Myometrial cell (primary cell): Measurements from ENCODE around the gene PPOX. TPM values are rescaled to one million over a fixed set of nuclear protein-coding genes. Genes with fewer than 3 reads are reported as not detected.

Experiments used
- total RNA-seq: library from RNA; depleted of rRNA; stranded (reverse); fragments of >200 nt; gene quantifications from 2 replicates; pipeline ENCODE4 v1.2.3, GENCODE V29; 2015

Gene PPOX
- 12.4 and 32.0 TPM in 2 replicates for total RNA-seq

DNA sequence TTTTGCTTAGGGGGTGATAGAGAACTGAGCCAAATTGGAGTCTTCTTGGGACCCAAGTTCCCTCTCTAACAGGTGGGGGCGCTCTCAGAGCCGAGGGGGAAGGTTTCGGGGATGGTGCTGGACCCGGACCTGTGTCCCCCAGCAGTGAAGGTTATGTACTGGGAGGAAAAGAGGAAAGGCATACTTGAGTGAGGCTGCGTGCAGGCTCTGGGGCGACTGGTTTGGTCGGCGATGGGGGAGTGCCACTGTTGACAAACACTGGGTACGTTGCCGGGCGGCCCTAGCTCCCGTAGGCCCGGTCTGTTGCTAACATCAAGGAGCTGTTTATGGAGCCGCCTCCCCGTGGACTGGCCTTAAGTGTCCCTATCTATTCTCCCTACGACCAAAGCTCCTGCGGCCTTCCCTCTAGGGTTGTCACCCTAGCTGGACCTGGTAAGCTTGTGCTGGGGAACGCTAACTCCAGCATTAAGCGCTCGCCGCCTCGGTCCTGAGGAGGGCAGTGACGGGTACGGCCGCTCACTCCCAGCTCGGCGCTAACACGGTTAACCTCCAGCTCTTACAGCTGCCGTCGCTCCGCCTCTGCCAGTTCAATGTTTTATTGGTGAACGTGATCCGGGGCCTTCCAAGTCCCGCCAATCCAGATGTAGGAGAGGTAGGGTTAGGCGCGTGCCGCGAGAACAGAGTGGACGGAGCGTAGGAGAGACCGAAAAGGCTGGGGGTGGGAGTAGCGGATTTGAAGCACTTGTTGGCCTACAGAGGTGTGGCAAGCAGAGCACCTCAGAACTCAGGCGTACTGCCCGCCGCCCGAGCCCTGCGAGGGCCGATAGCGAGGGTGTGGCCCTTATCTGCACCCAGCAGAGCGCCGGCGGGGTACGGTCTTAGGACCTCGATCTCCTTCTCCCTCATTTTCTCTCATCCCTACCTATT, at the start of gene PPOX:
TSS of gene PPOX (plus strand) at position 685 of the 927 bp plus-strand sequence. CDS start 422 bp downstream, outside the sequence.

DNA sequence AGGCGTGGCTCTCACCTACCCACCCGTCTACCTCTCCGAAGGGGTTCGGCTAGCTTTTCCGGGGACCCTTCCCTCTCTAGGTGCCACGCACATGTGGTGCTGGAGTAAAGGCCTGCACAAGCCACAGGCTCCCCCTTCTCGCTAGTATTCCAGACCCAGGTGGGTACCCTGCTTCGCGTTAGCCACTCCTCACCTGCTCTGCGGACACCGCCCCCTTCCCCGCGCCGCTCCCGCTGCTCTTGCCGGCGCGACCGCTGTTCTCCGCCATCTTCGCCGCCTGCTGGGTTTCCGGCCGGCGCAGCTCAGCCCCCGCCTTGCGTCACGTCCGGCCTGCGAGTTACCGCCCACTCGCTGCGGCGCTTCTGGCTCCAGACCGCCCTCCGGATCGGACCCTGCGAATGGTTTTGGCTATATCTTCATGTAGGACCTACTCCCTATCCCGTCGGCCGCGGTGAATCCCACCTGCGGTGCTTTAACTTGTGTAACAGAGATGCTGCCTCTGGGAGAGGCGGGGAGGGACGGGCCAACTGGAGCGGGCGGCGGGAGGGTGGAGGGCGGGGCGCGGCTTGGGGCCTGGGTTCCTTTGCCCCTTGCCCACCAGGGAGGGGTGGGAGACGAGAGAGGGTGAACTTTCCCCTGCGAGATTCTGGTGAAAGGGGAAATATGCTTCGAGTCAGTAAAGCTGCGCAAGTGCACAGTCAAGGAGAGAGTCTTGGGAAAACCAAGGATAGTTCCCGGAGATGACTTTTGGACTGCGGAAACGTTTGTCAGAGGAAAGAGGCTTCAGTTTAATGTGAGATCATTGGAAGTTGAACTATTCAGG, 48.3 kb upstream of the PPOX start, which contains the start of the genes NIT1 and PFDN2:
TSS of gene NIT1 (plus strand) at position 347 of the 823 bp plus-strand sequence. CDS start at position 419, 72 bp downstream.
TSS of gene PFDN2 (minus strand) at position 279 of the 823 bp plus-strand sequence. CDS start at position 268, 11 bp downstream.

DNA sequence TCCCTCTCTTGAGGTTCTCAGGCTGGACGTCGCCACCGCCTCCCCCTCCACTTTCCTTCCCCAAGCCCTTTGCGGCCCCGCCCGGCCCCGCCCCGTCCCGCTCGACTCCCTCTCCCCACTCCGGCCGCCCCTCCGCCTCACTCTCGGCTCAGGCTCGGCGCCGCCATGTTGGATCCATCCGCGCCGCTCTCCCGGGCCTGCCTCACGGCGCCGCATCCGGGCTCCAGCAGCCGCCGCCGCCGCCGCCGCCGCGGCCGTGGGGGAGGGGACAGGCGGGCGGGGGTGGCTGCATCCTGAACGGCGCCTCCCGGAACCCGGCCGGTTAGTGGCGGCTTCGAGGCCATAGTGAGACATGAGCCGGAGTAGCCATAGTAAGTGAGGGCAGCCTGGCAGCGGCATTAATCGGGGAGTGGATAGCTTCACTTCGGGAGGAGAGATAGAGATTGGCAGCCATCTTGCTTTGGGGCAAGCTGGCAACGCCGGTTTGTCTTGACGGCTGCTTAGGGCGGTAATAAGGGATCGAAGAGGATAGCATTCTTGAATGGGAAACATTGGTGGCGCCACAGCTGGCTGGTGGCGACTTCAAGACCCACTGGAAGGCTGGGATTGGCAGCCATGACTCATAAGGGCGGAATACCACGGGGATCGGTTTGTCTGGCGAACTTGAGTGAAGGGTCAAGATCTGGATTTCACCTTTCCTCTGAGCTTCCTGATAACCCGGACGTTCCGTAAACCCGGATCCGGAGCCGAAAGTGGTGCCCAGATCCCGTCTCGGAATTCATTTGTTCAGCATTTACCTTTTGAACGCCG, 33.6 kb upstream of the PPOX start, which contains the start of gene DEDD:
TSS of gene DEDD (minus strand) at position 258 of the 810 bp plus-strand sequence. CDS start 8,205 bp downstream, outside the sequence.

DNA sequence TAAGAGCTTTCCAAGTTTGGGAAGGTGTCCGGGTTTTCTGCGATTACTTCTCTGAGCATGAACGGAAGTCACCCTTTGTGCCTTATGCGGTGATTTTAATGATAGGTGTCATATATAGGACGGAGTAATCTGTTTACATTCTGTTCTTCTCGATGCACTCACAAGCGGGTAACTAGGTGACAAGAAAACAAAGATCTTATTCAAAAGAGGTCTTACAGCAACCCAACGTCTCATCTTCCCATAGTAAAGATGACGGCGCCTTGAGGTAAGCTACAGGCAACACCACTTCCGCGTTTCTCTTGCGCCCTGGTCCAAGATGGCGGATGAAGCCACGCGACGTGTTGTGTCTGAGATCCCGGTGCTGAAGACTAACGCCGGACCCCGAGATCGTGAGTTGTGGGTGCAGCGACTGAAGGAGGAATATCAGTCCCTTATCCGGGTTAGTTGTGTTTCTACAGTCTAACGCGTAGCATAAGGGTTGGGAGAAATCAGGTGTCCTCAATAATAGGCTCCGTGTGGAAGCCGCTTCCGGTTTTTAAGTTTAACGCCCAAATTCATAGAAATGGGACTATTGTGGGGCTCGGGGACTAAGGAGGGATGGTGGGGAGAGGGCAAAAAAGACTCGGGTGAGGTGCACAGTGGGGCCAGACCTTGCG, 12.4 kb upstream of the PPOX start, which contains the start of gene UFC1:
TSS of gene UFC1 (plus strand) at position 297 of the 656 bp plus-strand sequence. CDS start at position 317, 20 bp downstream.

DNA sequence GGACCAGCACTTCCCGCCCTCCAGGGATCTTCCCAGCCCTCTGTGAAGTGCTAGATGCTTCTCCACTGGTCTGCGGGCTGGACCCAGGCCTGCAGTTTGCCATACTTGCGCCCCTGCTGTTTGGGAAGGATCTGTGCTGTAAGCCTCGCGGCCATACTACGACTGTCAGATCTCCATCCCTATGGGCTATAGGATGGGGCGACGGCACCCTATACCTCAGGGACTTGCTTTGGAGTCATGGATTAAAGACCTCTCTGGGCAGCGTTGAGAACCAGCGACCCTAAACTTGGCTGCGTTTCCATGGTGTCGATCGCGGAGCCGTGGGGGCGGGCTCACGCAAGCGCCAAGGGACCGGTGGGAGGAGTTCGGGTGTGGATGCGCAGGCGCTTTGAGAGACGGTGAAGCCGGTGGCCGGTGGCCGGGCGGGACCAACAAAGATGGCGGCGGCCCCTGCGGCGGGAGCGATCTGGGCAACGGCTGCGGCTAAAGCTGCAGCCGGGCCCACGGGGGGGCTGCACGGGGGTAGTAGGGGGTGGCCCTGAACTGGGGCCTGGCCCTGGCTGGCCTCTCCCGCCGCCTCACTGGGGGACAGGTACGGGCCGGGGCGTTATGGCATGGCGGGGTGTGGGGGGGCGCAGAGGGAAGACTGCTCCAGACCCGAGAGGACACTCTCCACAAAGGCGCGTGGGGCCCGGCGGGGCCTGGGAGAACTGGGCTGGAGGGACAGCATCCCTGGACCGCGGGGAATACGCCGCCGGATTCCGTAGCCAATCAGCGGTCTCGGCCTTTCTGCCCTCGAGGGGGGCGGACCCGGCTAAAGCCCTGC, 6.9 kb upstream of the PPOX start, which contains the start of gene USP21:
TSS of gene USP21 (plus strand) at position 414 of the 826 bp plus-strand sequence. CDS start 1,141 bp downstream, outside the sequence.

DNA sequence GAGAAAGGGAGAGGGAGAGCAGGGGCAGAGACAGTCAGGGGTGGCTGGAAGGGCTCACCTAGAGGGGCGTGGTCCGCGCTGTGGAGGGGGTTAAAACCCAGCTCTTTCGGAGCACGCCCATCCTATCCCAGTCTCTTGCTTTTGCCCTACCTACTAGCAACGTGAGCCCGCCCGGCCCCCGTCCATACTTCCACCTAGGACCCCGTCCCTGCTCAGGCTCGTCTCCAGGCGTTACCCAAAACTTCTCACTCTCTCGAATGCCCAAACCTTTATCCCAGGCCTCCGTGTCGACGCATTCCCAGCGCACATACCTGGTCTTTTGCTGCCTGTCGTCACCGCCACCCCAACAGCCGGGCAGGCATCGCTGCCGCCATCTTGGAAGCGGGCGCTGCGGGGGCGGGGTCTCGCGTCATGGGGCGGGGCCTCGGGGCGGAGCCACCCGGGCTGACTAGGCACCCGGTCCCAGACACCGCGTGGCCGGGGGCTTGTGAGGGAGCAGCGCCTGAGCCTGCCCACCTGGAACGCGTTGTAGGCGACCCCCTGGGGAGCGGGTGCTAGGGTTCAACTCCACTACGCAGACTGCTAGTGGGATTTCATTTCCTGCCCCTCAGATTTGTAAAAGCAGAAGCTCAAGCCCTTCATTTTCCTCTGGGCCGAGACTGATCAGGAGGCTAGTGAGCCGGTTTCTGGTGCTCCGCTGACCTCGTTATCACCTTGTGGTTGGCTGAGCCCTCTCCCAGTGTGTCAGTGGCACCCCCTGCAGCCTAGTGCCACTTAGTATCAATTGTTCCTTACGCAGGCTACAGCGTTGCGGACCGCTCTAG, 11.1 kb downstream of the PPOX start, which contains the start of gene B4GALT3:
TSS of gene B4GALT3 (minus strand) at position 396 of the 824 bp plus-strand sequence. CDS start 1,447 bp downstream, outside the sequence.

DNA sequence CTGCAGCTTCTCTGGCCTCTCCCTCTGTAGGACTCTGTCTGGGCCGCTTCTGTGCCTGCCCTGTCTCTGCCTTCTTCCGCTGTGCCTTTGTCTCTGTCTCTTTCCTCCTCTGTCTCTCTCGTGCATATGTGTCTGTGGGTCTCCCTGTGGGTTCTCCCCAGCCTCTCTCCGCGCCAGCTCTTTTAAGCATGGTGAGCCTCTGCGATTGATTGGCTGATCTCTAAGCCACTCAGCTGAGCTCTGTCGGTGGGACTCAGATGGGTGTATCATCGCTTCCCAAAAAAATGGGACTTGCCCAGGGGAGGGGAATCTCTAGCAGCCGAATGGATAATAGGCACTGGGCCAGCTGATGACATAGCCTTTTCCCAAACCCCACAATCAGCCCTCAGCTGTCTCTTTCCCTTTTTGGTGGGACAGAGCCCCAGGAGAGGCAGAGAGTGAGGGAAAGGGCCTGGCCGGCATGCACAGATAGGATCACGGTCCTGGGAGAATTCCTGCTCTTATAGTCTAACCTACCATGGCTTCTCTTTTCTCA, 32.7 kb downstream of the PPOX start, which contains the start of gene ADAMTS4:
TSS of gene ADAMTS4 (minus strand) at position 158 of the 535 bp plus-strand sequence. CDS start 427 bp downstream, outside the sequence.

DNA sequence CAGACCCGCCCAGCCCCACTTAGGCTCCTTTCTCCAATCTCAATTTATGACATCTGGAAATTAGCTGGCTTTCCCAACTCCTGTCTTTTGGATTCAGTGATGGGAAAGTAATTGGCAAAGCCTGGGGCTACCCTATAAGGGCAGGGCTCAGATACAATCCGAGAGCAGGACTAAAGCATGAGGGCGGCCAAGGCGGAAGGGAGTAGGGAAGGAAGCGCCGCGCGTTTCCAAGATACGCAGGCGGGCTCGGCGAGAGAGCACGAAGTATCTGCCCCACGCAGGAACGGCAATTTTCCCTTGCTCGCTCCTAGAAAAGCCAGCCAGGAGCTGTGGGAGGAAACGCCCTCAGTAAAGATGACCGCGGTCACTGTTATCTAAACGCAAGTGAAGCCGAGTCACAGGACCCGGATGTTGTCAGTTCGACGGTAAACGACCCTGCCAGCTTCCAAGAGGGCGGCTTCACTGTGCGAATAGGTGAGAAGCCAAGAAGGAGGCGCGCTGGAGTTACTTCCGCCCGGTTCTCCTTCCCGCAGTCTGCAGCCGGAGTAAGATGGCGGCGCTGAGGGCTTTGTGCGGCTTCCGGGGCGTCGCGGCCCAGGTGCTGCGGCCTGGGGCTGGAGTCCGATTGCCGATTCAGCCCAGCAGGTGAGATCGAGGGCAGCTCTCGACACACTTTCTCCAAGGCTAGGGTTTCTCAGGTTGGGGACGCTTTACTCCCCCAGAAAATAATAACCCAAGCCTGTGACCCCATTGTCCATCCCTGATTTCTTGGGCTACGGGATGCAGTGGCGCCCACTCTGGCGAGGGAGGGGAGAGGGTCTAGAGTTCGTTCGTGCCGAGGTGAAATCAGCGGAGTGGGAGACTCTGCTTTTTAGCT, 35.8 kb downstream of the PPOX start, which contains the start of gene NDUFS2:
TSS of gene NDUFS2 (plus strand) at position 532 of the 877 bp plus-strand sequence. CDS start at position 551, 19 bp downstream.

DNA sequence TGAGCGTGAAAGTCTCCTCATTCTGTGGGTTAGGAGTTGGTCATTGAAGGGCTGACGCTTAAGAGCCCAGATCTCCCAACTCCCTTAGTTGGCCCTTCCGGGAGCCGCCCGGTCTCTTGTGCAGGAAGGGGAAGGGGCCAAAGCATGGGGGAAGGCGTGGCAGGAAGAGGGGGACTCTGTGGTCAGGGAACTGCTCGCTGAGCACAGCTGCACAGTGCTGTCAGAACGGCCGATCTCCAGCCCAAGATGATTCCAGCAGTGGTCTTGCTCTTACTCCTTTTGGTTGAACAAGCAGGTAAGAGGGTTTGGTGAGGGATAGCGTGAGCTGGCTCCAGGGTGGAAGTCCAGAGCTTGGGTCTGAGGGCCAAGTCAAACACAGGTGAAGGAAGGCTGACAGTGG, 48.9 kb downstream of the PPOX start, which contains the start of gene FCER1G:
TSS of gene FCER1G (plus strand) at position 220 of the 400 bp plus-strand sequence. CDS start at position 247, 27 bp downstream.

Other genes with a start within 250 kb of the PPOX start
- not detected in 2 replicates for gene ITLN2, start 211.6 kb upstream of the PPOX start, total RNA-seq
- gene F11R, start 145.3 kb upstream of the PPOX start, total RNA-seq: 0.53 and 0.86 TPM in 2 replicates
- 0.86 and 2.5 TPM in 2 replicates for gene TSTD1, start 127.5 kb upstream of the PPOX start, total RNA-seq
- 65.7 and 69.8 TPM in 2 replicates for gene USF1, start 120.4 kb upstream of the PPOX start, total RNA-seq
- not detected in 2 replicates for gene ARHGAP30, start 96.5 kb upstream of the PPOX start, total RNA-seq
- gene NECTIN4, start 76.9 kb upstream of the PPOX start, total RNA-seq: under 0.01 and 1.4 TPM in 2 replicates
- 2.5 and 4.0 TPM in 2 replicates for gene KLHDC9, start 68.1 kb upstream of the PPOX start, total RNA-seq
- gene PFDN2, start 48.4 kb upstream of the PPOX start, total RNA-seq: 36.3 and 83.5 TPM in 2 replicates
- 43.8 and 61.1 TPM in 2 replicates for gene NIT1, start 48.3 kb upstream of the PPOX start, total RNA-seq
- 31.4 and 31.9 TPM in 2 replicates for gene DEDD, start 33.8 kb upstream of the PPOX start, total RNA-seq
- gene UFC1, start 12.4 kb upstream of the PPOX start, total RNA-seq: 90.9 and 113 TPM in 2 replicates
- gene USP21, start 6.9 kb upstream of the PPOX start, total RNA-seq: 8.1 and 12.2 TPM in 2 replicates
- 36.0 and 42.1 TPM in 2 replicates for gene B4GALT3, start 11.1 kb downstream of the PPOX start, total RNA-seq
- 9.5 and 14.5 TPM in 2 replicates for gene ADAMTS4, start 32.6 kb downstream of the PPOX start, total RNA-seq
- gene NDUFS2, start 35.9 kb downstream of the PPOX start, total RNA-seq: 134 and 138 TPM in 2 replicates
- not detected in 2 replicates for gene FCER1G, start 48.9 kb downstream of the PPOX start, total RNA-seq
- not detected in 2 replicates for gene APOA2, start 57.2 kb downstream of the PPOX start, total RNA-seq
- 11.9 and 16.4 TPM in 2 replicates for gene TOMM40L, start 59.6 kb downstream of the PPOX start, total RNA-seq
- gene NR1I3, start 71.8 kb downstream of the PPOX start, total RNA-seq: not detected in 2 replicates
- not detected in 2 replicates for gene PCP4L1, start 92.3 kb downstream of the PPOX start, total RNA-seq
- 3.5 and 20.9 TPM in 2 replicates for gene MPZ, start 143.5 kb downstream of the PPOX start, total RNA-seq
- 41.8 and 122 TPM in 2 replicates for gene SDHC, start 148.0 kb downstream of the PPOX start, total RNA-seq
- gene CFAP126, start 201.4 kb downstream of the PPOX start, total RNA-seq: not detected in 2 replicates